NCI-H1092 (cell line): Measurements from ENCODE around the gene TRABD2A.
"Not testable (repeated sequence)": the region's sequence is repeated elsewhere in the genome, so short reads cannot be mapped to it uniquely, and the experiment has no call there.

Source experiments
- DNase-seq: peaks from one replicate; lab custom pipeline; 2025; lab: John Stamatoyannopoulos, UW

TRABD2A gene

DNA sequence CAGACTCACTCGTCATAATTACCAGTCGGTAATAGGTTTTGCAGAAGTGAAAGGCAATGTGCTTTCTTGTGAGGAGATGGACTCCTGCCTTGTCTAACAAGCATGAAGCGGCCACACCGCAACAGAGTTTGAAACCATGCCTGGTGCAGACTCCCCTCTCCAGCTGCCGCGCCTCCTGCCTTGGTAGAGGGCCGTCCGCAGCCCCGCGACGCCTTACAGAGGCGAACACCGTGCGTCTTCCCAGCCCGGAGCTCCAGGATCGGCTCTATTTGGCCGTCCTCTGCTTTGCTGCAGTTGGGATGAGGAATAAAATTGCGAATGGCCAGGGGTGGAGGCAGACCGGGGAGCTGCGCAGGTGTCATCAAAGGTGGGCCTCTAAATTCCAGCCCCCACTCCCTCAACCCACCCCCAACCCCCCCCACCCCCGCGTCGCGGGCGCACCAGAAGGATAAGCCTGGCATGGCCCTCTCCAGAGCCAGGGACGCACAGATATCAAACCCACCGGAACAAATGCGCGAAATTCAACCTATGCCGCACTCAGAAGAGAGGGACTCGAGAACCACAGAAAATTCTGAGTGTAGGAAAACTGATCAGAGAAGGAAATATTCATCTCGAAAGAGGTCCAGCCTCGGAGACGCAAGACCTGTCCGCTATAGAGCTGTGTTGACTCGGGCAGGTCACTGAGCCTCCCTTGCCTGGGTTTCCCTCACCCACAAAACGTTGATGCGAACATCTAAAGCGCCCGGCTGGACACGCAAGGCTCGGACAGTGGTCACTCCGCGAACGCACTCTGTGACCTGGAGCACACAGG, 1.1 kb downstream of the TRABD2A start:
- DNase-seq, result no peak

DNA sequence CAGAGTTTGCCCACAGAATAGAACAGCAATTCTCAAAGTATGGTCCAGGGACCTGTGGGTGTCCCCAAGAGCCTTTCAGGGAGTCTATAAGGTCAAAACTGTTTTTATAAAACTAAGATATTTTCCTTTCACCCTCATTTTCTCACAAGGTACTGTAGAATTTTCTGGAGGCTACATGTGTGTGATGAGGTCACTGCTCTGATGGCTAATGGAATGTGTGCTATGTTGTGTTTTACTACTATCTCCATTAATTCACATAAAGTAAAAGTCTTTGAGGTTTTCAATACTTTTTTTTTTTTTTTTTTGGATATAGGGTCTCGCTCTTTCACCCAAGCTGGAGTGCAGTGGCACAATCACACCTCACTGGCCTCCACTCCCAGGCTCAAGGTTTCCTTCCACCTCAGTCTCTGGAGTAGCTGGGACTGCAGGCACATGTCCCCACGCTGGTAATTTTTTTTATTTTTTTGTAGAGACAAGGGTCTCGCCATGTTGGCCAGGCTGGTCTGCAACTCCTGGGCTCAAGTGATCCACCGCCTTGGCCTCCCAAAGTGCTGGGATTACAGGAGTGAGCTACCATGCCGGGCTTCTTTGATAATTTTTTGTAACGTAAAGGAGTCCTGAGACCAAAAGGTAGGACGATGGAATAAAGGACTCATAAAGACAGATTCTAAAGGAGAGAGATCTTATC, 1.8 kb downstream of the TRABD2A start:
- no peak for DNase-seq

DNA sequence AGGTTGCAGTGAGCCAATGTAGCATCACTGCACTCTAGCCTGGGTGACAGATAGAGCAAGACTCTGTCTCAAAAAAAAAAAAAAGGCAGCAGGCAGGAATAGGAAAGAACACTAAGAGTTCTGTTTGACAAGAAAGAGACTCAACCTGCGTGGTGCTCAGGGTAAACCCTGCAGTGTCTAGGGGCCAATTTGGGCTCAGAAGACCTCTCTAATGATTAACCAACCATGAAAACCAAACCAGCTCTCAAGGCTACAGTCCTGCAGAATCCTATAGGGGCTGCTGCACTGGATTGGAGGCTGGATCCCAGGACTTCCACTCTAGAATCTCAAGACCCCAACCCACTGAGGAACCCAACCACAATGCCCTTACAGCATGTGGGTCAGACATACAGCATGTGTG, 2.4 kb downstream of the TRABD2A start:
- DNase-seq, result no peak

- DNase-seq, result no peak
Measured at GRCh38 chr2:84876369-84876768, 4.5 kb downstream of the TRABD2A start.

GRCh38 chr2:84875619-84876018, 5.3 kb downstream of the TRABD2A start:
- DNase-seq, result not testable (repeated sequence)

DNA sequence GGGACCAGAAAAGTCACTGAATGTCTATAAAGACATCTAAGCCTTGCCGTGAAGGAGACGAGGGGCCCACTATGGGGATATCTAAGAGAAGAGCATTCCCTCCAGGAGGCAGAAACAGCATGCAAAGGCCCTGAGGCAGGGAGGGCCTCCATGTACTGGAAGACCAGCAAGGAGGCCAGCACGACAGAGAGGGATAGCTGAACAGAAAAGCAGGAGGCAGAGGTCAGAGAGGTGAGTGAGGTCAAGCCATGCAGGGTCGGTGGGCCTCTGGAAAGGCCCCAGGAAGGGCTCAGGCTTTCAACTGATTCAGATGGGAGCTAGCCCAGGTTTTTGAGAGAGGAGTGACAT, 5.7 kb downstream of the TRABD2A start:
- DNase-seq, result no peak

- DNase-seq, result no peak
Measured at GRCh38 chr2:84874381-84875212, 6.3 kb downstream of the TRABD2A start.

- DNase-seq, result no peak
Measured at GRCh38 chr2:84873350-84873749, 7.5 kb downstream of the TRABD2A start.

DNA sequence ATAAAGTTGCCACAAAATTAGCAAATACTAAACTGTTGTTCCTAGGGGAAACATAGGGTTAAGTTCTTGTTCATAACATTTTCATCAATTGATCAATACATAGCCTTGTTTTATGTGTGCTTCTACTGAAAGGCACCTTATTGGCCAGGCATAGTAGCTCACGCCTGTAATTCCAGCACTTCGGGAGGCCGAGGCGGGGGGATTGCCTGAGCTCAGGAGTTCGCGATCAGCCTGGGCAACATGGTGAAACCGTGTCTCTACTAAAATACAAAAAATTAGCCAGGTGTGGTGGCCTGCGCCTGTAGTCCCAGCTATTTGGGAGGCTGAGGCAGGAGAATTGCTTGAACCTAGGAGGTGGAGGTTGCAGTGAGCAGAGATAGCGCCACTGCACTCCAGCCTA, 8.2 kb downstream of the TRABD2A start:
- not testable (repeated sequence) for DNase-seq

- DNase-seq, result no peak
Measured at GRCh38 chr2:84870306-84870705, 10.6 kb downstream of the TRABD2A start.

DNA sequence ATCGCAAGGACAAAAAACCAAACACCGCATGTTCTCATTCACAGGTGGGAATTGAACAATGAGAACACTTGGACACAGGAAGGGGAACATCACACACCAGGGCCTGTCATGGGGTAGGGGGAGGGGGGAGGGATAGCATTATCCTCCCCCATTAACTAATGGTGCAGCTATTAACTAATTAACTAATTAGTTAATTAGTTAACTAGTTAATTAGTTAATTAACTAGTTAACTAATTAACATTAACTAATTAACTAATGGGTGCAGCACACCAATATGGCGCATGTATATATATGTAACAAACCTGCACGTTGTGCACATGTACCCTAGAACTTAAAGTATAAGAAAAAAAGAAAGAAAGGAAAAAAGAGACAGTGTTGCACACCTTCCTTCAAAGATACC, 12.6 kb downstream of the TRABD2A start:
- DNase-seq, result not testable (repeated sequence)

GRCh38 chr2:84866122-84866521, 14.8 kb downstream of the TRABD2A start:
- DNase-seq, result no peak

DNA sequence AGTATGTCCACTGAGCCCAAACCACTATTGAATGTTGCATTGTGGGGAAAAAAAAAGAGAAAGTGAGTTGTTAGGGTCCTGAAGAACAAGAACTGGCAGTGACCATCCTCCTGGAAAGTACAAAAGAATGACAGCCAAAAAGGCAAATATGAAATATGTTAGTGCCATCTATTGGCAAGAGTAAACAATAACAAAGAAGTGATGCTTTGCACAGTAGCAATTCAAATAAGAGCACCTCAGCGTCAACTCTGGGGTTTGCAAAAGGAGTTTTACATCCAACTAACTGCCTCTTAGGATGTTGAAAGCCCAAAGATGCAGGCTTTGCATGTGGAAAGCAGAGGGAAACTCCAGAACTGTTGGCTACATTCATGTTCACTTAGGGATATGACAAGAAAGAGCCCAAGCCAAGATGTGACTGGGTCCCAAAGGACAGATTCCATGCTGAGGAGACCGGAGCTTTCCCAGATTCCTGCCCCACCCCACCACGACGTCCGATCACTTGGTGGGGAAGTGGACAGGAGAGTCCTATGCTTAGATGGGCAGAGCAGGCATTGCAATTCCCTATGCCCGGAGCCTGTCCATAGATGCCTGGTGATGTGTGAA, 15.6 kb downstream of the TRABD2A start:
- DNase-seq, result no peak

- DNase-seq, result no peak
Measured at GRCh38 chr2:84862006-84862405, 18.9 kb downstream of the TRABD2A start.

GRCh38 chr2:84861539-84861938, 19.3 kb downstream of the TRABD2A start:
- DNase-seq, result no peak

- no peak for DNase-seq
Measured at GRCh38 chr2:84858937-84859336, 21.9 kb downstream of the TRABD2A start.

DNA sequence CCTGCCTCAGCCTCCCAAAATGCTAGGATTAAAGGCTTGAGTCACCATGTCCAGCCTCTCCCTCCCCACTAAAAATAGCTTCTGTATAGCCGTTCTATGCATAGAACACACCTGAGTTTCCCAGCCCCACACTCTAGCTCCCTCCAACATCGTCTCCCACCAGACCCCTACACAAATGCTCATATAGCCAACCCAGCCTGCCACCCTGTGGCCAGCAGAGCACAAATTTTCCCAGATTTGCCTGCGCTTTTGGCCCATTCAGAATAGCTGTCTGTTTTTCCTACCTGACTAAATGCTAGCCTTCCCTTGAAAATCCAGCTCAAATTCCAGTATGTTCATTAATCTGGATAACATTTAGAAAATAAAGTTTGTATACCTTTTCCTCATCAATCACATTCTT, 22.8 kb downstream of the TRABD2A start:
- DNase-seq, result no peak

DNA sequence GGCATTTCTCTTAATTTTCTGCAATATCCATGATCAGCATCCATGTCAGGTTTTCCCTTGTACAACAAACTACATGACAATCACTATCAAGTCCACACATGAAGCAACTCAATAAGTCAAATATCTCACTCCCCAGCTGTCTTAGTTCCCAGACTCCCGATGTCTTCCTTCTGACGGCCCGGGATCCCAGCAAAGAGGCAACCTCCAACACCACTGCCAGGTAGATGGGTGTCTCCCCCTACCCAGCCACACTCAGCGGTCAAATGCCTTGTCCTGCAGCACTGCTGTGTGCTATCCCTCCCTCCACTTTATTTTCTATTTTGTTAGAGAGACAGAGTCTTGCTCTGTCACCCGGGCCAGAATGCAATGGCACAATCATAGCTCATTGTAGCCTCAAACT, 23.3 kb downstream of the TRABD2A start:
- no peak for DNase-seq

- no peak for DNase-seq
Measured at GRCh38 chr2:84856787-84857186, 24.1 kb downstream of the TRABD2A start.

DNA sequence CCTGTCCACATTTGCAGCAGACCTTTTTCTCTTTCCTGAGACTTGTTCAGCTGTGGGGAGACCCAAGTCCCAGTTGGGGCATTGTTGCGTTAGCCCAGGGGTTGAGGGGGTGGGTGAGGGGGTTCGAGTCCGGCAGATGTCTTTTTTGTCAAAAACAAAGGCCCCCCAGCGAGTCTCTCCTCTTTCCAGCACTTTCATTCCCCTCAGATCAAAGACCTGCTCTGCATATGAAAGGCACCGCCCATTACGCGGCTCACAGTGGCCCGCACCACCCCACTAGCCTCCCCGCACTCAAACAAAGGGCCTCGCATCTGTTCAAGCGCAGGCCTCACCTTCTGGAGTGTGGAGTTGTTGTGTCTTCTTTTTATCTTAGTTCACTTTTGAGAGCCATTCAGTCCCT, 25.2 kb downstream of the TRABD2A start:
- no peak for DNase-seq

- DNase-seq, result no peak
Measured at GRCh38 chr2:84854850-84855249, 26.0 kb downstream of the TRABD2A start.

DNA sequence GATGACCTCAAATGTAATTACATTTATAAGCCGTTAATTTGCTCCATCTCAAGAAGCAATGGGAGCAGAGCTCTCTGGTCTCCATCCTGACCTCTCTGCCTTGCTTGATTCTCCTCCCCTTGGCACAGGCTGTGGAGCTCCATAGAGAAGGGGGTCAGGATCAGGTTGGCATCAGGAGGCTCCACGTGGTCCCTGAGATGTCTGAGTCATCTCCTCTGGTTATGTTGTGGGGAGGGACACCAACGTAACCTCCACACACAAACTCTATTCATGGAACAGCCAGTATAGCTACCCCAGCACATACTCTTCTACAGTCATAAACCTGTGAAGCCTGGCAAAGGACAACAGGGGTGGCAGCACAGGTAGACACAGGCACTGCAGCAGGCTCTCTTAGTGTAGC, 29.0 kb downstream of the TRABD2A start:
- no peak for DNase-seq
